OCI-LY1 (cell line): ENCODE data around the gene EML4.

Experiments
- H2AFZ ChIP-seq: fragments of 200-600 bp; sonication (generic), shearing (Covaris generic); 2 replicates; pipeline ENCODE4 v1.6.0; 2014; ENCODE audit warnings: antibody characterized with exemption, mild to moderate bottlenecking, low read length
- H3F3A ChIP-seq: fragments of 200-600 bp; sonication (generic), shearing (Covaris generic); 2 replicates; pipeline ENCODE4 v1.6.0; 2014; ENCODE audit warnings: mild to moderate bottlenecking, antibody characterized with exemption, low read length, moderate library complexity; ENCODE audit not compliant: insufficient read depth
- H3K27ac ChIP-seq: fragments of 200-600 bp; sonication (generic); 2 replicates; pipeline ENCODE4 v1.5.1; 2014; ENCODE audit warnings: low read length, mixed run types, mild to moderate bottlenecking, low read depth; ENCODE audit not compliant: poor library complexity, severe bottlenecking
- H3K27me3 ChIP-seq: fragments of 200-600 bp; sonication (generic); 2 replicates; pipeline ENCODE4 v1.6.0; 2014; ENCODE audit warnings: antibody characterized with exemption, mild to moderate bottlenecking, low read length, moderate library complexity; ENCODE audit not compliant: insufficient read depth
- H3K36me3 ChIP-seq: fragments of 200-600 bp; sonication (generic); 2 replicates; pipeline ENCODE4 v1.6.1; 2014; ENCODE audit warnings: mild to moderate bottlenecking, antibody characterized with exemption, low read length, moderate library complexity, mixed read lengths; ENCODE audit not compliant: insufficient read depth
- H3K4me1 ChIP-seq: fragments of 200-600 bp; sonication (generic); 2 replicates; pipeline ENCODE4 v1.5.1; 2014; ENCODE audit warnings: mild to moderate bottlenecking, low read length, moderate library complexity; ENCODE audit not compliant: insufficient read depth, severe bottlenecking
- H3K4me2 ChIP-seq: fragments of 200-600 bp; sonication (generic), shearing (Covaris generic); 2 replicates; pipeline ENCODE4 v1.6.1; 2014; ENCODE audit warnings: low read length
- H3K4me3 ChIP-seq: fragments of 200-600 bp; sonication (generic); 2 replicates; pipeline ENCODE4 v1.5.1; 2014; ENCODE audit warnings: low read length, low read depth, mild to moderate bottlenecking, mixed read lengths; ENCODE audit not compliant: poor library complexity, severe bottlenecking
- H3K79me2 ChIP-seq: fragments of 200-600 bp; shearing (Covaris generic); 2 replicates; pipeline ENCODE4 v1.6.1; 2016; ENCODE audit warnings: mixed run types, low read length, mixed read lengths; ENCODE audit not compliant: insufficient read depth
- H3K9ac ChIP-seq: fragments of 200-600 bp; sonication (generic), shearing (Covaris generic); 2 replicates; pipeline ENCODE4 v1.6.1; 2014; ENCODE audit warnings: mild to moderate bottlenecking, low read length, mixed read lengths
- H3K9me2 ChIP-seq: fragments of 200-600 bp; sonication (generic), shearing (Covaris generic); 2 replicates; pipeline ENCODE4 v1.6.1; 2014; ENCODE audit warnings: low read depth, mild to moderate bottlenecking, low read length, mixed read lengths
- H3K9me3 ChIP-seq: fragments of 200-600 bp; shearing (Covaris generic); 2 replicates; pipeline ENCODE4 v1.6.1; 2014; ENCODE audit warnings: low read length, mixed read lengths
- H4K20me1 ChIP-seq: fragments of 200-600 bp; sonication (generic), shearing (Covaris generic); 2 replicates; pipeline ENCODE4 v1.6.0; 2016; ENCODE audit warnings: mild to moderate bottlenecking, low read length; ENCODE audit not compliant: insufficient read depth
- EZH2 ChIP-seq: fragments of 200-600 bp; sonication (generic), shearing (Covaris generic); IDR thresholded peaks from 2 replicates; pipeline ENCODE4 v1.8.0; 2017; ENCODE audit warnings: borderline replicate concordance, mixed run types, mild to moderate bottlenecking, antibody characterized with exemption, low read length, moderate library complexity, mixed read lengths
- TF ChIP-seq, protein P1 (sequence below): fragments of 200-600 bp; sonication (generic), shearing (Covaris generic); IDR thresholded peaks from 2 replicates; pipeline ENCODE4 v1.5.1; 2017; ENCODE audit warnings: mild to moderate bottlenecking, antibody characterized with exemption, low read length, moderate library complexity, mixed read lengths

Gene EML4

GRCh38 chr2:42225573-42225972 is 56.4 kb downstream of the EML4 start:
- H3K4me2 ChIP-seq = no peak overlapping the region
- no peaks in the 10 kb centered on the region for H3K79me2 ChIP-seq
- H3K4me1 ChIP-seq = no peaks in the 10 kb centered on the region
- H3F3A ChIP-seq = no peaks in the 10 kb centered on the region
- H3K27ac ChIP-seq = no peak overlapping the region
- no peaks in the 10 kb centered on the region for H3K36me3 ChIP-seq
- TF ChIP-seq, protein P1, sequence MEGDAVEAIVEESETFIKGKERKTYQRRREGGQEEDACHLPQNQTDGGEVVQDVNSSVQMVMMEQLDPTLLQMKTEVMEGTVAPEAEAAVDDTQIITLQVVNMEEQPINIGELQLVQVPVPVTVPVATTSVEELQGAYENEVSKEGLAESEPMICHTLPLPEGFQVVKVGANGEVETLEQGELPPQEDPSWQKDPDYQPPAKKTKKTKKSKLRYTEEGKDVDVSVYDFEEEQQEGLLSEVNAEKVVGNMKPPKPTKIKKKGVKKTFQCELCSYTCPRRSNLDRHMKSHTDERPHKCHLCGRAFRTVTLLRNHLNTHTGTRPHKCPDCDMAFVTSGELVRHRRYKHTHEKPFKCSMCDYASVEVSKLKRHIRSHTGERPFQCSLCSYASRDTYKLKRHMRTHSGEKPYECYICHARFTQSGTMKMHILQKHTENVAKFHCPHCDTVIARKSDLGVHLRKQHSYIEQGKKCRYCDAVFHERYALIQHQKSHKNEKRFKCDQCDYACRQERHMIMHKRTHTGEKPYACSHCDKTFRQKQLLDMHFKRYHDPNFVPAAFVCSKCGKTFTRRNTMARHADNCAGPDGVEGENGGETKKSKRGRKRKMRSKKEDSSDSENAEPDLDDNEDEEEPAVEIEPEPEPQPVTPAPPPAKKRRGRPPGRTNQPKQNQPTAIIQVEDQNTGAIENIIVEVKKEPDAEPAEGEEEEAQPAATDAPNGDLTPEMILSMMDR = no peak
- TF ChIP-seq EZH2 = no peak
- H3K9ac ChIP-seq = no peak overlapping the region
- no peaks in the 10 kb centered on the region for H3K9me3 ChIP-seq
- H2AFZ ChIP-seq = no peak overlapping the region
- H3K4me3 ChIP-seq = no peak overlapping the region
- no peaks in the 10 kb centered on the region for H4K20me1 ChIP-seq
- no peaks in the 10 kb centered on the region for H3K9me2 ChIP-seq
- H3K27me3 ChIP-seq = no peaks in the 10 kb centered on the region

DNA sequence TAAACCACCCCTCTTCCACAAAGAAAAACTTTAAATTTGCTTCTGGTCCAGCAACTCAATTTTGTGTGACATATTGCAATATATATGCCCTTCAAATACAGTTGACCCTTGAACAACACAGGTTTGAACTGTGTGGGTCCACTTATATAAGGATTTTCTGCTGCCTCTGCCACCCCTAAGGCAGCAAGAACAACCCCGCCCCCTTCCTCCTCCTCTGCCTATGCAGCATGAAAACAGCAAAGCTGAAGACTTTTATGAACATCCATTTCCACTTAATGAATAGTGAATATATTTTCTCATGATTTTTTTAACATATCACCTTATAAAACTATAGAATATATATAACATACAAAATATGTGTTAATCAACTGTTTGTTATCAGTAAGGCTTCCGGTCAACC is 58.3 kb downstream of the EML4 start:
- H3K4me3 ChIP-seq = no peak overlapping the region
- no peak overlapping the region for H3K27ac ChIP-seq
- no peak overlapping the region for H3K9ac ChIP-seq
- H3K79me2 ChIP-seq = no peaks in the 10 kb centered on the region
- H2AFZ ChIP-seq = no peak overlapping the region
- H3K27me3 ChIP-seq = no peaks in the 10 kb centered on the region
- no peaks in the 10 kb centered on the region for H3K36me3 ChIP-seq
- no peaks in the 10 kb centered on the region for H4K20me1 ChIP-seq
- no peak overlapping the region for H3K4me2 ChIP-seq
- H3K4me1 ChIP-seq = no peaks in the 10 kb centered on the region
- TF ChIP-seq EZH2 = no peak
- TF ChIP-seq, protein P1 = no peak
- no peaks in the 10 kb centered on the region for H3F3A ChIP-seq
- H3K9me2 ChIP-seq = no peaks in the 10 kb centered on the region
- no peaks in the 10 kb centered on the region for H3K9me3 ChIP-seq

- TF ChIP-seq, protein P1 = no peak
- TF ChIP-seq EZH2 = no peak
- Histone ChIP-seq H3K79me2 (no peaks in the 10 kb centered on the region), H3K36me3 (no peaks in the 10 kb centered on the region)
Measured at GRCh38 chr2:42228101-42228500, 58.9 kb downstream of the EML4 start.

More at GRCh38 chr2:42228101-42228500, 58.9 kb downstream of the EML4 start:
- H3F3A ChIP-seq = no peaks in the 10 kb centered on the region
- H3K4me3 ChIP-seq = no peak overlapping the region
- no peaks in the 10 kb centered on the region for H3K9me2 ChIP-seq
- H3K27ac ChIP-seq = no peak overlapping the region
- H4K20me1 ChIP-seq = no peaks in the 10 kb centered on the region
- H3K9ac ChIP-seq = no peak overlapping the region
- H3K27me3 ChIP-seq = no peaks in the 10 kb centered on the region
- no peak overlapping the region for H2AFZ ChIP-seq
- no peak overlapping the region for H3K4me2 ChIP-seq
- no peaks in the 10 kb centered on the region for H3K9me3 ChIP-seq
- H3K4me1 ChIP-seq = no peaks in the 10 kb centered on the region
